ENCODE results near the gene HIGD1A. TPM values are rescaled to one million over a fixed set of nuclear protein-coding genes. Genes with fewer than 3 reads are reported as not detected.
A peak's percentile ranks its signal among the peaks of the same experiment; 100 is the strongest.

HIGD1A gene
- total and polyA plus RNA-seq, 2 of the 8 experiments (the other 6 are each of a cell fraction or from before 2014, with no cell fraction given) = 67.3 to 95.4 TPM

DNA sequence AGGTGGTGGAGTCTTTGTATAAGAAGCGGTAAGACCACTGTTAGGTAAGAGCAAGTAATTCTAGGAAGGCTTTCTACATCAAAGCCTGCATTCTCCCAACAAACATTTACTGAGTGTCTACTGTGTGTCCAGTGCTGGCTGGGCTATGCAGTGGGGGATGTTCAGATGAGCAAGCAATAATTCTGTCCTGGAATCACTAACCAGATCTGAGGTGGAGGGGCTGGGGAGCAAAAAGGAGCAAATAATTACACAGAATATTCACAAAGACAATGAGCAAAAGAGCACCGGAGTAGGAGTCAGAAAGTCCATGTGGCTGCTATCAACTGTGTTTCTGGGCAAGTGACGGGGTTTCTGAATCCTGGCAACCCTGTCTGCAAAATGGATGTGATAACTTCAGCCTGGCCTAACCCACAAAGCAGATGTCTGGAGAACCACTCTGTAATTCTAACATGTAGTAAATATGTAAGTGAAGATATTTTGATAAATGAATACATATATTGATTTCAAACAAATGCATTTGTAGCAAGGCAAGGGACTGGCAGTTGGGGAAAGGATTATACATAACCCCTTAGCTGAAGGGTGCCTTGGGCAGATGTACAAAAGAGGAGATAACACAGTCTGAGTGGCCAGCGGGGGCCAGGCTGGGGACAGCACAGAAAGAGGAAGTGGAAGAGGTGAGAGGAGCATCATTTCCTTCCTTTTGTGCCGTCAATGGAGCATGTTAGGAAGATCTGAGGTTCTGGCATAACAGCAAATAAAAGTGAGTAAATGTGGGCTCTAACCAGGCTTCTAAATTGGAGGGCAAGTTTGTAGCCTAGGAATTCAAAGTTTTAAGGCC lies 42.6 kb upstream of the HIGD1A start:
- WGBS, 2 experiments (ENCODE audit: extremely low coverage in 1 of 2, insufficient coverage in 1 of 2, insufficient read length in 1 of 2, insufficient replicate concordance in 2 of 2, low coverage in 1 of 2, low lambda C conversion rate in 2 of 2, missing lambda C conversion rate in 1 of 2) = 68% methylated on average over 5 of the region's 5 CpGs; no CpG with 5 or more reads in 1 of the 2 experiments
- peak in 1 of 2 experiments; percentile 26 for DNase-seq (ENCODE audit: low read depth in 1 of 2, low spot score in 2 of 2)
- H3K14ac ChIP-seq (ENCODE audit: insufficient read length) = no peak overlapping the region
- no peak overlapping the region for H4K91ac ChIP-seq (replicated peaks; ENCODE audit: insufficient read length, low read length)
- H3K23me2 ChIP-seq (ENCODE audit: low read depth, low read length) = no peaks in the 10 kb centered on the region
- no peak overlapping the region for H2BK5ac ChIP-seq (ENCODE audit: low read depth, low read length)
- H2AK5ac ChIP-seq (ENCODE audit: low read depth, low read length) = no peak overlapping the region
- H3K9me3 ChIP-seq (ENCODE audit: insufficient read depth in 2 of 2, low read depth in 1 of 2, low read length in 1 of 2) = no peaks in the 10 kb centered on the region
- CTCF ChIA-PET (ENCODE audit: partially characterized antibody) = interaction anchor here (0.7 to 0.9 kb wide), 2 partner anchors 16 to 35 kb away, joined by 3 to 6 read pairs; no protein-coding TSS in a partner anchor
- no peak overlapping the region for H3K4me3 ChIP-seq (ENCODE audit: extremely low read depth in 1 of 4, insufficient read depth in 2 of 4, low read depth in 3 of 4, low read length in 4 of 4)
- H3K23ac ChIP-seq (ENCODE audit: insufficient read length) = no peak overlapping the region
- no peak overlapping the region for H3K27ac ChIP-seq (ENCODE audit: low read depth, low read length)
- H3K4me1 ChIP-seq (replicated peaks in 1 of 4; ENCODE audit: control insufficient read depth in 3 of 4, insufficient read depth in 4 of 4, low read length in 3 of 4) = peaks cover 0 to 16% (median 4%) of the 10 kb centered on the region in 4 experiments; a peak in 6 of 7 replicates
- no peak overlapping the region for H3K4ac ChIP-seq (replicated peaks; ENCODE audit: insufficient read length, low read depth, low read length)
- no peak for FAIRE-seq
- no peak overlapping the region for H3K56ac ChIP-seq (replicated peaks; ENCODE audit: insufficient read length, low read depth, low read length)
- H3K18ac ChIP-seq (ENCODE audit: extremely low read depth, low read length) = no peak overlapping the region
- no peak overlapping the region for H2BK120ac ChIP-seq (replicated peaks; ENCODE audit: low read depth, low read length)
- H3K4me2 ChIP-seq (ENCODE audit: insufficient read depth in 1 of 2, low read depth in 2 of 2, low read length in 2 of 2) = no peak overlapping the region
- H4K5ac ChIP-seq (ENCODE audit: insufficient read length, low read depth, low read length) = no peak overlapping the region
- no peaks in the 10 kb centered on the region for H3K27me3 ChIP-seq (replicated peaks in 1 of 4; ENCODE audit: control insufficient read depth in 3 of 4, extremely low read depth in 1 of 4, insufficient read depth in 3 of 4, low read length in 3 of 4)
- no peaks in the 10 kb centered on the region for H4K20me1 ChIP-seq (replicated peaks in 1 of 2; ENCODE audit: control insufficient read depth in 1 of 2, insufficient read depth in 2 of 2, low read length in 2 of 2)
- no peak overlapping the region for H2BK12ac ChIP-seq (ENCODE audit: low read depth, low read length)
- H3K9ac ChIP-seq (replicated peaks in 1 of 4; ENCODE audit: extremely low read depth in 1 of 4, low read depth in 3 of 4, low read length in 3 of 4) = no peak overlapping the region
- H3K79me1 ChIP-seq (ENCODE audit: low read depth, low read length) = no peaks in the 10 kb centered on the region
- H4K8ac ChIP-seq (ENCODE audit: extremely low read depth, insufficient read depth, low read length) = no peak overlapping the region
- no peak overlapping the region for H2BK20ac ChIP-seq (ENCODE audit: low read length)
- H3K36me3 ChIP-seq (ENCODE audit: control insufficient read depth in 2 of 4, insufficient read depth in 4 of 4, low read length in 3 of 4) = no peaks in the 10 kb centered on the region
- POLR2A ChIA-PET (ENCODE audit: partially characterized antibody) = no interaction called here
- H2AFZ ChIP-seq (ENCODE audit: low read length) = 0 out of 2 replicates have a peak overlapping the region, but pooled peaks have one; percentile 4
- no peaks in the 10 kb centered on the region for H3K79me2 ChIP-seq (ENCODE audit: control insufficient read depth in 1 of 2, insufficient read depth in 2 of 2, low read length in 2 of 2)
- H2BK15ac ChIP-seq (ENCODE audit: low read length) = no peak overlapping the region
- TF ChIP-seq TAF7 (optimal IDR thresholded peaks at IDR 0.05; ENCODE audit: borderline replicate concordance, low read depth, low read length) (no peak), POLR2AphosphoS5 (IDR thresholded peaks at IDR 0.05; ENCODE audit: low read depth, low read length) (no peak), POU5F1 (IDR thresholded peaks at IDR 0.05; ENCODE audit: low read depth, low read length) (no peak), CBX5 (IDR thresholded peaks at IDR 0.05; ENCODE audit: low read depth, low read length) (no peak), SIN3A (conservative IDR thresholded peaks at IDR 0.05 in 1 of 2, IDR thresholded peaks at IDR 0.05 in 1 of 2; ENCODE audit: low read depth in 1 of 2, low read length in 2 of 2) (no peak), BCL11A (IDR thresholded peaks at IDR 0.05; ENCODE audit: low read depth in 2 of 2, low read length in 2 of 2) (no peak), TBP (IDR thresholded peaks at IDR 0.05; ENCODE audit: low read depth, low read length) (no peak), HDAC6 (IDR thresholded peaks at IDR 0.05; ENCODE audit: low read depth, low read length) (no peak), SUZ12 (IDR thresholded peaks at IDR 0.05; ENCODE audit: low read length) (no peak)
- TF ChIP-seq, protein P1, sequence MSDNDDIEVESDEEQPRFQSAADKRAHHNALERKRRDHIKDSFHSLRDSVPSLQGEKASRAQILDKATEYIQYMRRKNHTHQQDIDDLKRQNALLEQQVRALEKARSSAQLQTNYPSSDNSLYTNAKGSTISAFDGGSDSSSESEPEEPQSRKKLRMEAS (IDR thresholded peaks at IDR 0.05) = no peak
- TF ChIP-seq, protein P2, sequence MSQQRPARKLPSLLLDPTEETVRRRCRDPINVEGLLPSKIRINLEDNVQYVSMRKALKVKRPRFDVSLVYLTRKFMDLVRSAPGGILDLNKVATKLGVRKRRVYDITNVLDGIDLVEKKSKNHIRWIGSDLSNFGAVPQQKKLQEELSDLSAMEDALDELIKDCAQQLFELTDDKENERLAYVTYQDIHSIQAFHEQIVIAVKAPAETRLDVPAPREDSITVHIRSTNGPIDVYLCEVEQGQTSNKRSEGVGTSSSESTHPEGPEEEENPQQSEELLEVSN (IDR thresholded peaks at IDR 0.05) = no peak

All from H1 (cell line).